ENCODE results near the gene IFNAR2.
A peak's percentile ranks its signal among the peaks of the same experiment; 100 is the strongest.

DNA sequence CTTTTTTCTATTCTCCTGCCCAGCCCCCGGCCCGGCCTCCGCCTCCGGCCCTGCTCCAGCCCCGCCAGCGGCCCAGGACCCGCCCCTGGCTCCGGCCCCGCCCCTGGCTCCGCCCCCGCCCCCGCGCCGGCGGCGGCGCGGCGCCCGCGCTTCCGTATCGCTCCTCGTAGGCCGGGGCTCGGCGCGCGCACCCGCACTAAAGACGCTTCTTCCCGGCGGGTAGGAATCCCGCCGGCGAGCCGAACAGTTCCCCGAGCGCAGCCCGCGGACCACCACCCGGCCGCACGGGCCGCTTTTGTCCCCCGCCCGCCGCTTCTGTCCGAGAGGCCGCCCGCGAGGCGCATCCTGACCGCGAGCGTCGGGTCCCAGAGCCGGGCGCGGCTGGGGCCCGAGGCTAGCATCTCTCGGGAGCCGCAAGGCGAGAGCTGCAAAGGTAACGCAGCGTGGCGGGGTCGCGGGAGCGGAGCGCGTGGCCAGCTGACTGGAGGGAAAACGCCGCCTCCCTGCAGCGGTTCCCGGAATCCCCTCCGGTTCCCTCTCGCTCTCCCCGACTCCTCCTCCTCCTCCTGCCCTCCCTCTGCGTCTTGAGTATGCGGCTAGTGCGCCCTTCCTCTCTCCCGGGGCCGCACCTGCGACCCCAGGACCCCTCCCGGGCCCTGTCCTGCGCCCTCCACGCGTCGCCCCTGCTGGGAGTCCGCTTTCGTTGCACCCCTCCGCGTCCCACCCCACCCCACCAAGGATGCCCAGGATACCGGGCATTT is at the start of gene IFNAR2:
- TF ChIP-seq POLR2A (IDR thresholded peaks at IDR 0.05) (peak in 1 of 2 donors; percentile 56), POLR2AphosphoS5 (IDR thresholded peaks at IDR 0.05) (no peak)

Data from suprapubic skin (tissue), 4 donors.